GM21447 (cell line): ENCODE data around the gene SENP5.

ENCODE experiments used
- ATAC-seq: cut with Tn5 transposase; IDR thresholded peaks from one replicate; pipeline ENCODE4 v1.9.1; 2021; ENCODE audit not compliant: unreplicated experiment

The SENP5 gene

DNA sequence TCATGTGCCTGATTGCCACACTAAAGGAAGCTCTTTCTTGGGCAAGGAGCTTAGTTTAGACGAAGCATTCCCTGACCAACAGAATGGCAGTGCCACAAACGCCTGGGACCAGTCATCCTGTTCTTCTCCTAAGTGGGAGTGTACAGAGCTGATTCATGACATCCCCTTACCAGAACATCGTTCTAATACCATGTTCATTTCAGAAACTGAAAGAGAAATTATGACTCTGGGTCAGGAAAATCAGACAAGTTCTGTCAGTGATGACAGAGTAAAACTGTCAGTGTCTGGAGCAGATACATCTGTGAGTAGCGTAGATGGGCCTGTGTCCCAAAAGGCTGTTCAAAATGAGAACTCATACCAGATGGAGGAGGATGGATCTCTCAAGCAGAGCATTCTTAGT, 18.4 kb downstream of the SENP5 start:
- ATAC-seq = no peak

DNA sequence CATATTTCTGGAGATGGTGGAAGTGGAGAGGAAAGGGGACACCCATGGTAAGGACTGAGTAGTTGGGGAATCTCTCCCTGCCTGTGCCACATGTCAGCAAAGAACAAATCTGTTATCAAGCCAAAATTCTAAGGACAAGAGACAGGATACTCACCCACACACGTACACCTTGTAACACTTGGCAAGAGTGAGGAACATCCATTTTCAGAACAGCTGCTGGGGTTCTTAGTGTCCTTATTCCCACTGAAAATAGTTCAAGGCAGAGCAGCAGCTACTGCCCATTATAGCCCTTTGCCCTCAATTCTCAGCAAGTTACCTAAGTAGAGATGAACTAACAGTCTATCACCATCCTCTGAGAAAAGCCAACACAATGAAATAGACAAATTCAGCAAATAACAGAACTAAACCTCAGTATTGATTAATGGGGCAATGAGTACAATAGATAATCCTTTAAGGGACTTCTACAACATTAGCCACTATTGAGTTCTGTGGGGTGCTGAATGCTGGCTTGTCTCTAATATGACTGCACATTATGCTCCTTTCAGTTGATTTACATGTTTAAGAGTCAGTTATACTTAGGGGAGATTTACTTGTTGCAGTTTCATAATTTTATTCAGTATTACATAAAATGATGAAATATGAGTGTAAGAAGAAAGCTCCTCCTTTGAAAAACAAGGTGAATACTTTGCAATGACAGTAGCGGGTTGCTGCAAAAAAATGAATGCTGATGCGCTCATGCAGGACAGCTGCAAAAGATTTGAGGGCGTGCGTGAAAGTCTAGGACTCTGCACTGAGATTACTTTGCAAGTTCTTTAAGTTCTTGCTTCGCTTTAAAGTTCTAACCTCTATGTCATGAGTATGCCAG, 22.4 kb downstream of the SENP5 start:
- ATAC-seq = no peak

DNA sequence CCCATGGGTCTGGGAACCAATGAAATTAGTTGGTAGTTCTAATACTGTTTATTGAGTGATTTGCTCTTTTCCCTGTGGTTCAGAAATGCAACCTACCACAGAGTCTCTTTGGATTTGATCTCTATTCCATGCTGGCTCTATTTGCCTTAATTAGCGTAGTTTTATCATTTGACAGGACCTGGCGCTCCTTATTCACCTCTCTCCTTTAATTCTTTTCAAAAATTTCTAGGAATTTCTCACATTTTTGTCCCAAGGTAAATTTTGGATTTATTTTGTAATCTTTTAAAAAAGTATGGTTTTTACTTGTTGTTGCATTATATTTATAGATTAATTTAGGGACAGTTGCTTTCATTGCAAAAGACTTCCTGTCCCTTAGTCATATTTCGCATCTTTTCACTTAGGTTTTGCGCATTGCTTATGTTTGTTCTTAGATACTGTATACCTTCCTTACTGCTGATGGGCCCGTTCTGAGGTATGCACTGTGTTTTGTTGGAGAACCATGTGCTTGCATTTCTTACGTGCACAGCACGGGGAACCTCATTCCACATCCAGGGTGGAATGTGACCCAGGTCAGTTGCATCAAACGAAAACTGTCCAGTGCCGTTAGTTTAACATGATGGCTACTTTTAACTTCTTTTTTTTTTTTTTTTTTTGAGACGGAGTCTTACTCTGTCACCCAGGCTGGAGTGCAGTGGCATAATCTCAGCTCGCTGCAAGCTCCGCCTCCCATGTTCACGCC, 27.0 kb downstream of the SENP5 start:
- ATAC-seq = no peak

DNA sequence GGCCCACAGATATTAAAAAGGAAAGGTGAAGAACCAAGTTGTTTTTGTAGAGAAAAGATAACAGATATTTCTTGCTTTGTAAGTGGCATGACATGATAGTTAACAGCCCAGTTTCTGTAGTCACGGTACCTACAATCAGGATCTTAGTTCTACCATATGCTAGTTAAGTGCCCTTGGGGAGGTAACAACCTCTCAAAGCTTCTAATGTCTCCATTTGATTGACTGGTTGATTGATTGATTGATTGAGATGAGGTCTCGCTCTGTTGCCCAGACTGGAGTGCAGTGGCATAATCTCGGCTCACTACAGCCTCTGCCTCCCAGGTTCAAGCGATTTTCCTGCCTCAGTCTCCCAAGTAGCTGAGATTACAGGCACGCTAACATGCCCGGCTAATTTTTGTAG, 28.5 kb downstream of the SENP5 start:
- ATAC-seq = no peak

DNA sequence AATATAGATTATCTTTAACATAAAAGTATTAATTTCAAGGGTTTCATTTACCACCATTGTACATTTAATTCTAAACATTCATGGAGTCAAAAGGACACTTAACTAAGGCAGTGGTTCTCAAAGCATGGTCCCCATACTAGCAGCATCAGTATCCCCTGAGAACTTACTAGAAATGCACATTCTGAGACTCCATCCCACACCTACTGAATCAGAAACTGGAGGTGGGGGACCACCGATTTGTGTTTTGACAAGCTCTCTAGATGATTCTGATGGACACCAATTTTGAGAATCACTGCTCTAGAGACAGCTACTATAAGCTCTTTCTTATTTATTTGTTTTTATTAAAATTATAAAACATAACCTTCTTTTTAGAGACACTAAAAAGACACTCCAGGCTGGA, 34.0 kb downstream of the SENP5 start:
- no peak for ATAC-seq

DNA sequence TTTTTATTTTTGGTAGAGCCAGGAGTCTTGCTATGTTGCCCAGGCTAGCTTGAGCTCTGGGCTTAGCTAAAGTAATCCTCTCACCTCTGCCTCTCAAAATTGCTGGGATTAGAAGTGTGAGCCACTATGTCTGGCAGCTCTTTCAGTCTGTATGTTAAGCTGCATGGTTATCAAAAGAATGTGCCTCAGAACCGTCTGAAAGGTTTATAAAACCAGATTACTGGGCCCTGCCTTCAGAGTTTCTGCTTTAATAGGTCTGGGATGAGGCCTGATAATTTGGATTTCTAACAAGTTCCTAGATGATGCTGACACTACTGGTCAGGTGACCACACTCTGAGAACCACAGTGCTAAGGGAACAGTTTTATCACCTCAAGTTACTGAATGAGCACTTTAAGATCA, 34.6 kb downstream of the SENP5 start:
- no peak for ATAC-seq

DNA sequence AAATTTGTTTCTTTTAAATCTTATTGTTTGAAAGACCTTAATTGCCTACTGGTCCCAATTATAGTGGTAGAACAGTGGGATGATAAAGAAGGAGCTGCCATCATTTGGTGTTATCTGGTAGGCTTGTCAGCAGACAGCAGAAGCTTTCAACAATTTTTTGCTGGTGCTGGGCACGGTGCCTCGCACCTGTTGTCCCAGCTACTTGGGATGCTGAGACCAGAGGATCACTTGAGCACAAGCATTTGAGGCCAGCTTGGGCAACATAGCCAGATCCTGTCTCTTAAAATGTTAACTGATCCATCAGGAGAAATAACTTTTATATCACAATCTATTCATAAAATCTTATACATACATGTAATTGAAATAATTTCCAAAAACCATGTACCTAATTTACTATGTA, 36.0 kb downstream of the SENP5 start:
- ATAC-seq = no peak

DNA sequence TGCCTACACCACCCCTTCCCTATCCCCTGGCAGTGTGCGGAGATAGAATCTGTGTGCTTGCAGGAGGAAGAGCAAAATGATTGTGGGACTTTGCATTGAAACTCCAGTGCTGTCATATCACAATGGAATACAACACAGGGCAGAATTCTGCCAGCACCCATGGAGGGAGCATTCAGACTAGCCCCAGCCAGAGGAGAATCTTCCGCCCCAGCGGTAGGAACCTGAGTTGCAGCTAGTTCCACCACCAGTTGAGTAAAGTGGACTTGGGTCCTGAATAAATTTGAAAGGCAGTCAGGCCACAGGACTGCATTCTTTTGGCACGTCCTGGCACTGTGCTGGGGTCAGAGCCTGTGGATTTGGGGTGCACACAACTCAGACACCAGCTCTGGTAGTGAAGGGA, 47.1 kb downstream of the SENP5 start:
- ATAC-seq = no peak

DNA sequence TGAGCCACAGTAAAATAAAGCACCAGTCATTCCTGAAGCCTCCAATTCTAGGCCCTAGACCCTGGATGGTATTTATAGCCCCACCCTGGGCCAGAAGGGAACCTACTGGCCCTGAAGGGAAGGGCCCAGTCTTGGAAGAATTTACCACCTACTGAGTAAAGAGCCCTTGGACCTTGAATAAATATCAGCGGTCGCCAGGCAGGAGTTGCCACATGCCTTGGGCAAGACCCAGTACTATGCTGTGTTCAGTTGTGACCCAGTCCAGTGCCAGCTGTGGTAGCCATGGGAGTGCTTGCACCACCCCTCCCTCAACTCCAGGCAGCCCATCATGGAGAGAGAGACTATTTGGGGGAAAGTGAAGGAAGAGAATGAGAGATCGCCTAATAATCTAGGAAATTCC, 47.7 kb downstream of the SENP5 start:
- no peak for ATAC-seq

DNA sequence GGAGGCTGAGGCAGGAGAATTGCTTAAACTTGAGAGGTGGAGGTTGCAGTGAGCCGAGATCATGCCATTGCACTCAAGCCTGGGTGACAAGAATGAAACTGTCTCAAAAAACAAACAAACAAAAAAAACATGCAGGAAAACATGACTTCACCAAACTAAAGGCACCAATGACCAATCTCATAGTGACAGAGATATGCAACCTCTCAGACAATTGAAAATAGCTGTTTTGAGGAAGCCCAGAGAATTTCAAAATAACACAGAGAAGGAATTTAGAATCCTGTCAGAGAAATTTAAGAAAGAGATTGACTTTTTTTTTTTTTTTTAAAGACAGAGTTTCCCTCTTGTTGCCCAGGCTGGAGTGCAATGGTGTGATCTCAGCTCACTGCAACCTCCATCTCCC, 48.5 kb downstream of the SENP5 start:
- no peak for ATAC-seq

DNA sequence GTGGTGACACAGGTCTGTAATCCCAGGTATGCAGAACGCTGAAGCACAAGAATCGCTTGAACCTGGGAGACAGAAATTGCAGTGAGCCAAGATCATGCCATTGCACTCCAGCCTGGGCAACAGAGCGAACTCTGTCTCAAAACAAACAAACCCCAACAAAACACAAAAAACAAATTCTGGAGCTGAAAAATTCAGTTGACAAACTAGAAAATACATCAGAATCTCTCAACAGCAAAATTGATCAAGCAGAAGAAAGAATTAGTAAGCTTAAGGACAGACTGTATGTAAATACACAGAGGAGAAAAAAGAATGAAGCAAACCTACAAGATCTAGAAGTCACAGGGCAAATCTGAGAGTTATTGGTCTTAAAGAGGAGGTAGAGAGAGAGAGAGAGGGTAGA, 49.3 kb downstream of the SENP5 start:
- no peak for ATAC-seq

DNA sequence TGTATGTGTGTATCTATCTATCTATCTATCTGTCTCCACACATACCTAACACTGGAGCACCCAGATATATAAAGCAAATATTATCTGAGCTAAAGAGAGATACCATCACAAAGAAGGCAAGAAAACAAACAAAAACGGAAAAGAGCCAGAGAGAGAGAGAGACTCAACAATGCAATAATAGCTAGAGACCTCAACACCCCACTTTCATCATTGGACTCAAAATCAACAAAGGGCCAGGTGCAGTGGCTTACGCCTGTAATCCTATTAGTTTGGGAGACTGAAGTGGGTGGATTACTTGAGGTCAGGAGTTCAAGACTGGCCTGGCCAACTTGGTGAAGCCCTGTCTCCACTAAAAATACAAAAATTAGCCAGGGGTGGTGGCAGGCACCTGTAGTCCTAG, 51.2 kb downstream of the SENP5 start:
- no peak for ATAC-seq

DNA sequence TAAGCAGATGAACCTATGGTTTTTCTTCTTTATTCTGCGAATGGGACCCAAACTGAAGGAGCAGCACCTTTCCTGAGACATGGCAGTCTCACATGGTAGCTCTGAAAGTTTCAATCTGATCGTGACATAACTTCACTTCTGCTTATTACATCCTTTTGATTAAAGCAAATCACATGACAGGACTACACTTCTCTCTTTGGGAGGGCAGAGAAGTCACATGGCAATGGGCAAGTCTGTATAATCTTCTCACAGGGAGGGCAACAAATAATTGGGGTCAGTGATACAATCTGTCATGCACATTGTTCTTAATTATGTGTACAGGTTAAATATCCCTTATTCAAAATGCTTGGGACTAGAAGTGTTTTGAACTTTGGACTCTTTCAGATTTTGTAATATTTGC, 53.0 kb downstream of the SENP5 start:
- ATAC-seq = no peak

DNA sequence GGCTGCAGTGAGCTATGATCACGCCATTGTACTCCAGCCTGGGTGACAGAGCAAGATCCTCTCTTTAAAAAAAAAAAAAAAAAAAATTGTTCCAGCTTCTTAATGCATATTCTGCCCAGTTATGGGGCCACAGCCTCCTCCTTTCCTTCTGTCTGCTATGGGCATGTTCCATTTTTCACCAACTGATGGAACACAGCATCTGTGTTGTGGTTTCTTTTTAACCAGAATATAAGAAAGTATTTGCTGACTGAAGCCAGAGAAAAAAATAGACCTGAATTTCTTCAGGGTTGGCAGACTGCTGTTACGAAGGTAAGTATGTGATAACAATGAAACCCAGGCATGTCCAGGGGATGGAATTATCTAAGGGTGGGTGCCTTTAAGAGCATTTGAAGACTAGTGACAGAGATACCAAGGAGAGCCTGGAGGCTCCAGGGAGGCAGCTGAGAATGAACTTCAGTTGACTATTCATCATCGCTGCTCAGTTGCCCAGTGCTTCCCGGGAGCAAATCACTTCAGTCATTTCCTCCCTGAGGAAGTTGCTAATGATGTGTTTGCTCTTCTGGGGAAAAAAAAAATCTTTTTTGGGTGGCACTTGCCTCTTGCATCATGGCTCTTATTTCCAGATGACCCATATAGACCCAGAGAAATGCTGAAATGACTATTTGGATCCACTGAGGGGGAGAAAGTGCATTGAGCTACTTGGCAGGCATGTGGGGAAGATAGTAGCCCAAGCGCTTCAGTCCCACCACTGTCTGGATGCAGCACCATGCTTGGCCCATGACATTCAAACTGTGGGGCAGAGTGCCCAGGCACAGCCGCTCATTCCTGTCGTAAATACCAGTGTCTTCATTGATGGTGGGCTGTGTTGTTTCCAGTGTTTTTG, 60.1 kb downstream of the SENP5 start:
- no peak for ATAC-seq

DNA sequence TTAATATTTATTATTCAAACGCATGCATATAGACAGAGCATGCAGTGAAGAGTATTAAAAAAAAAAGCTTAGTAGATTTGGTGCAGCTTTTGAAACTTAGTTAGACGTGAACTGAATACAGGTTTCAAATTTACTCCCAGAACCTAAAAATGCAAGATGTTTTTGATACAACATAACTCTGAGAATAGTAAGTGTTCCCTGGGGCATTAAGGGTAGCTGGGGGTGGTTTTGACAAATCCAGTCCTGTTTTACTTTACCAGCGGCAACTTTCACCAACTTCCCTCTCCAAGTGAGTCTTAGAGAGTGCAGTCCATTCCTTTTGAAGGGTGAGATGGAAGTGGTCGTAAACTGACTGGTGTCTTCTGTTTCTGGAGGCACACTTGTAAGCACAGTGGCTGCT, 63.4 kb downstream of the SENP5 start:
- ATAC-seq = no peak

DNA sequence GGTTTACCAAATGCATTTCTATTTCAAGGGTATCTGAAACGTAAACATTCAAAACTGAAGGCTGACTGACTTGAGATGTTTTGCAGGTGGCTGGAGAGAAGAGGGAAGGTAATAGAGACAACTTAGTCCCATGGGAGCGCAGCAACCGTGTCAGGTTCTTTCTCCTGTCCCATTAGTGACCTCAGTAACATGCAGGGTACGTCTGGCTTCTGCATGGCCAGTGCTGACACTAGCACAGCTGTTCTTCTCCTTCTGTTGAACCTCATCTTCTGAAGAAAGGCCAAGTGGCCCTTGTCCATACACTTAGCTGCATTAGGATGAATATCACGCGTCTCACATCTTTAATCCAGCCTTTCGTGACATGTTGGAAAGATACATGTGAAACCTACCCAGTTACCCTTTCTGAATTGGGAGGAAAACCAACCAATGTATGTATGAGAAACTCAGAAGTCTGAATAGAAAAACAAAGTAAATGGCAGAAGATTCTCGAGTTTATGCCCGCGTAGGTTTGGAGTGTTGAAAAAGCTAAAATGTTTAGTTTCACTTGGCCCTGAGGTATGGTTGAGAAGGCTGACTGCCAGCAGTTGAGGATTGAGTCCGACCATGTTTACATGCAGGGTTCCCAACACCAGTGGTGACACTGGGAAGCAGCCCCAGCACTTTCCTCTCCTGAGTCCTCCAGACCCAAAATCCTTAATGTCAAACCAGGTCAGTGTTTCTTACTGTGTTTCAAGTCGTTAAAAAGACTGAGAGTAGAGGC, 64.3 kb downstream of the SENP5 start:
- peak; percentile 61 for ATAC-seq

DNA sequence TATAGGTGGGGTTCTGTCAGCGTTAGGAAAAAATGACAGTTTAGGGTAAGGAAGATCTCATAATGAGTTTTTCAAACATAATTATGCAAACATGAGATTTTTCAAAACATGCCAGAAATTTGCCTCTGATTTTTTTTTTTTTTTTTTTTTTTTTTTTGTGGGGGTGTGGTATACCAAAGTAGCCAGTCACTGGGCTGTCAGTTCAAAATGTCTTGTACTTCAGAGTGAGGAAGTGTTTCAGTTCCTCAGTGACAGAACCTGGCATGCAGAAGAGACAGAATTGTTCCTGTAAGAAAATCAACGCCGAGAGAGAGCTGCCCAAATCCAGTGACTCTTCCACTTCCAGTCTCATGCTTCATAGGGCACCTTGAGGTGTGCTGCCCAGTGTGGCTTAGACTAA, 64.9 kb downstream of the SENP5 start:
- ATAC-seq = no peak

DNA sequence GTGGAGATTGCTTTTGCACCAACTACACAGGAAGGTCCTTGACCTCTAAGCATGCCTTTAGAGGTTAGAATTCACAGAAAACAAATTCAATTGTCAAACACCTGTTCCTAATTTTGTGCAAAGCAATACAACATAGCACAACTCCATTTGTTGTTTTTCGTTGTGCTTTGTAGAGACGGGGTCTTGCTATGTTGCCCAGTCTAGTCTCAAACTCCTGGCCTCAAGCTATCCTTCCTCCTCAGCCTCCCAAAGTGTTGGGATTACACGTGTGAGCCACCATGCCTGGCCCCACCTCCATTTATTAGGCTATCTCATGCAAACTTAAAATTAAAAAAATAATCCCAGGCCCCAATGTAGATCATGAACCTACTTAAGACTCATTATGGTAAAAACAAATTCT, 68.6 kb downstream of the SENP5 start:
- ATAC-seq = no peak

DNA sequence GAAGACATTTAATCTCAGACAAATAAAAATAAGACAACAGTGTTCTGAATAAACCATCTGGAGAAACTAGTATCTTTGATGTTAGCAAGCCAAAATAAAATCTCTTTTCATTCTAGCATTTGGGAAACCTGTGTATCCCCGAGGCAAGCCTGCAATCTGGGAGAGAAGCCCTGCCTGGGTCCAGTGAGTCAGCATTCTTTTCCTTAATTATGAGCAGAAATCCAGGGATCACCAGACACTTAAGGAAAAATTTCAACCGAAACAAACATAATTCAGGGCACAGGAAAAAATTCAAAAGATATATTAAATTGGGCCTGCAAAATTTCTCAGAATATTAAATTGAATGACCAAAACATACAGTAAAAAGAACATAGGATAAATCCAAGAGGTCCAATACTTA, 70.4 kb downstream of the SENP5 start:
- no peak for ATAC-seq

DNA sequence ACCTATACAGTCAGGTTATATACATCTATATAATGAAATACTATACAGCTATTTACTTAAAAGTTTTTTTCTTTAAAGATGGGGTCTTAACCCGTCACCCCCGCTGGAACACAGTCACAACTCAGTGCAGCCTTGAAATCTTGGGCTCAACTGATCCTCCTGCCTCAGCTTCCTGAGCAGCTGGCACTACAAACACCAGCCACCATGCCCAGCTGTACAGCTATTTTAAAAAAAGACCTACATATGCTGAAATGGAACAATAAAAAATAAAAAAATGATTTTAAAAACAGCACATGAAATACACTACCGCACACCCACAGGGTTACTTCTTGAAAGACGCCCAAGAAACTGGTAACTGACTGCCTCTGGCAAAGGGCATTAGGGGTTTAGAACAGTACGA, 70.9 kb downstream of the SENP5 start:
- ATAC-seq = no peak

DNA sequence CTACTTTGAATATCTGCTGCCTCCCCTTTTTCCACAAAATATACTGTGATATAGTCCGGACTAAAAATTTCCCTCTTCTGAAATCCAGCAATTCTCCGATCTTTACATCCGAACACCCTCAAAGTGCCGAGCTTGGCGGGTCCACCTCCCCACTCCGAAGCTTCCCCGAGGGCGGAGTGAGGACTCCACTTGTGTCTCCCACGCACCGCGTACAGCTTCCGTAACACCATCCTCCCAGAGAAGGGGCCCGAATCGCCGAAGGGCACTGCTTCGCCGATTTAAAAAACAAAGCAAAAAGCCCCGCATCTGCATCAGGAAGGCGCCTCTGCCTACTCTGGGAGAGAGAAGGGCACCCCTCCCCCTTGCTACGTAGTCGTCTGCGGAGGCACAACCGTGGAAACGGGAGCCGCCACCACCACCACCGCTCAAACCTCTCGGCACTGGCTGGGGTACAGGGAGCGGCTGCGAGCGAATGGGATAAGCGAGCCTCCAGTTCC, 74.1 kb downstream of the SENP5 start:
- peak; percentile 40 for ATAC-seq
